ENCODE results near the gene SKIDA1.

- TF ChIP-seq CTCF (IDR thresholded peaks at IDR 0.05) (no peak), POLR2A (IDR thresholded peaks at IDR 0.05) (no peak), POLR2AphosphoS5 (IDR thresholded peaks at IDR 0.05) (no peak), EP300 (IDR thresholded peaks at IDR 0.05) (no peak)
These were observed 7.3 kb downstream of the SKIDA1 start for GRCh38 chr10:21518149-21518640.
